DOHH2 (cell line): ENCODE results near the gene TOMM40.

ENCODE experiments used
- H3F3A ChIP-seq: fragments of 200-600 bp; sonication (generic), shearing (Covaris generic); 2 replicates; pipeline ENCODE4 v1.6.0; 2016; ENCODE audit warnings: antibody characterized with exemption, mild to moderate bottlenecking; ENCODE audit not compliant: control insufficient read depth, insufficient read depth
- H3K27ac ChIP-seq: fragments of 200-600 bp; sonication (generic); 2 replicates; pipeline ENCODE4 v1.5.1; 2014; ENCODE audit warnings: low read depth, mild to moderate bottlenecking, low read length, moderate library complexity
- H3K27me3 ChIP-seq: fragments of 200-600 bp; sonication (generic); 2 replicates; pipeline ENCODE4 v1.6.1; 2014; ENCODE audit warnings: mild to moderate bottlenecking, low read length, mixed read lengths; ENCODE audit not compliant: control insufficient read depth
- H3K36me3 ChIP-seq: fragments of 200-600 bp; sonication (generic); 2 replicates; pipeline ENCODE4 v1.6.1; 2014; ENCODE audit warnings: mild to moderate bottlenecking, low read length, moderate library complexity, mixed read lengths; ENCODE audit not compliant: control insufficient read depth
- H3K4me1 ChIP-seq: fragments of 200-600 bp; sonication (generic); 2 replicates; pipeline ENCODE4 v1.6.1; 2014; ENCODE audit warnings: mild to moderate bottlenecking, low read length, mixed read lengths; ENCODE audit not compliant: control insufficient read depth
- H3K4me2 ChIP-seq: fragments of 200-600 bp; sonication (generic); 2 replicates; pipeline ENCODE4 v1.6.0; 2014; ENCODE audit warnings: mild to moderate bottlenecking, low read length, moderate library complexity
- H3K4me3 ChIP-seq: fragments of 200-600 bp; sonication (generic); 2 replicates; pipeline ENCODE4 v1.5.1; 2014; ENCODE audit warnings: mild to moderate bottlenecking, low read length, mixed read lengths
- H3K79me2 ChIP-seq: fragments of 200-600 bp; sonication (generic); 2 replicates; pipeline ENCODE4 v1.6.1; 2014; ENCODE audit warnings: mild to moderate bottlenecking, low read length, mixed read lengths; ENCODE audit not compliant: control insufficient read depth
- H3K9me2 ChIP-seq: fragments of 200-600 bp; sonication (generic); replicated peaks from 2 replicates; pipeline ENCODE4 v1.6.1; 2014; ENCODE audit warnings: mild to moderate bottlenecking, low read length, mixed read lengths; ENCODE audit not compliant: control insufficient read depth
- H3K9me3 ChIP-seq: fragments of 200-600 bp; sonication (generic); 2 replicates; pipeline ENCODE4 v1.6.1; 2014; ENCODE audit warnings: antibody characterized with exemption, low read length, mixed read lengths; ENCODE audit not compliant: control insufficient read depth, insufficient read depth
- H4K20me1 ChIP-seq: fragments of 200-600 bp; sonication (generic); 2 replicates; pipeline ENCODE4 v1.6.0; 2014; ENCODE audit warnings: low read depth, mild to moderate bottlenecking, antibody characterized with exemption, low read length, moderate library complexity; ENCODE audit not compliant: control insufficient read depth, insufficient read depth
- CTCF ChIP-seq: fragments of 200-600 bp; sonication (generic); IDR thresholded peaks from one replicate; pipeline ENCODE4 v1.5.1; 2014; ENCODE audit warnings: antibody characterized with exemption, mild to moderate bottlenecking, low read depth, low read length; ENCODE audit not compliant: poor library complexity, severe bottlenecking
- EZH2phosphoT487 ChIP-seq: fragments of 200-600 bp; sonication (generic); IDR thresholded peaks from 2 replicates; pipeline ENCODE4 v1.6.1; 2017; ENCODE audit warnings: borderline replicate concordance, mild to moderate bottlenecking, antibody characterized with exemption, low read length, moderate library complexity, mixed read lengths

The TOMM40 gene

GRCh38 chr19:44893332-44894051, 2.4 kb downstream of the TOMM40 start:
- peaks cover 19% of the 10 kb centered on the region for H3K4me1 ChIP-seq
- H3K4me2 ChIP-seq, result peak overlapping the region; percentile 75; the same call in 1 of the 2 replicates
- H3K9me2 ChIP-seq, result no peaks in the 10 kb centered on the region
- H3K9me3 ChIP-seq, result no peaks in the 10 kb centered on the region
- H3K36me3 ChIP-seq, result peaks cover 67% of the 10 kb centered on the region
- no peaks in the 10 kb centered on the region for H3K27me3 ChIP-seq
- TF ChIP-seq CTCF (no peak), EZH2phosphoT487 (no peak)
- H4K20me1 ChIP-seq, result peaks cover 14% of the 10 kb centered on the region
- H3F3A ChIP-seq, result peaks cover 6% of the 10 kb centered on the region
- H3K4me3 ChIP-seq, result no peak overlapping the region
- no peak overlapping the region for H3K27ac ChIP-seq
- peaks cover 58% of the 10 kb centered on the region for H3K79me2 ChIP-seq

- Histone ChIP-seq H3K9me2 (no peaks in the 10 kb centered on the region), H3K27ac (no peak overlapping the region), H3K36me3 (peaks cover 67% of the 10 kb centered on the region), H3K4me1 (peaks cover 19% of the 10 kb centered on the region), H3K9me3 (no peaks in the 10 kb centered on the region), H3K79me2 (peaks cover 58% of the 10 kb centered on the region), H3F3A (peaks cover 6% of the 10 kb centered on the region), H3K4me2 (no peak overlapping the region), H3K4me3 (no peak overlapping the region), H4K20me1 (peaks cover 14% of the 10 kb centered on the region), H3K27me3 (no peaks in the 10 kb centered on the region)
- no peak for TF ChIP-seq CTCF
- no peak for TF ChIP-seq EZH2phosphoT487
Observed at GRCh38 chr19:44894052-44894400, 3.0 kb downstream of the TOMM40 start.

- no peak overlapping the region for H3K4me2 ChIP-seq
- no peak overlapping the region for H3K27ac ChIP-seq
- H3K9me3 ChIP-seq, result no peaks in the 10 kb centered on the region
- H3K4me1 ChIP-seq, result peaks cover 14% of the 10 kb centered on the region
- no peak overlapping the region for H3K4me3 ChIP-seq
- H4K20me1 ChIP-seq, result peaks cover 14% of the 10 kb centered on the region
- no peaks in the 10 kb centered on the region for H3K9me2 ChIP-seq
- peaks cover 75% of the 10 kb centered on the region for H3K36me3 ChIP-seq
- H3F3A ChIP-seq, result peaks cover 2% of the 10 kb centered on the region
- H3K79me2 ChIP-seq, result peaks cover 53% of the 10 kb centered on the region
- no peak for TF ChIP-seq CTCF
- no peaks in the 10 kb centered on the region for H3K27me3 ChIP-seq
Observed at GRCh38 chr19:44894946-44895345, 3.9 kb downstream of the TOMM40 start.
